GM15510 (cell line): ENCODE data around the gene CD33.

Experiments
- POLR2A ChIP-seq: IDR thresholded peaks from 3 replicates; pipeline ENCODE4 v1.6.1; 2011; ENCODE audit warnings: borderline replicate concordance; ENCODE audit not compliant: insufficient read length; ENCODE audit errors: extremely low read depth

The CD33 gene

DNA sequence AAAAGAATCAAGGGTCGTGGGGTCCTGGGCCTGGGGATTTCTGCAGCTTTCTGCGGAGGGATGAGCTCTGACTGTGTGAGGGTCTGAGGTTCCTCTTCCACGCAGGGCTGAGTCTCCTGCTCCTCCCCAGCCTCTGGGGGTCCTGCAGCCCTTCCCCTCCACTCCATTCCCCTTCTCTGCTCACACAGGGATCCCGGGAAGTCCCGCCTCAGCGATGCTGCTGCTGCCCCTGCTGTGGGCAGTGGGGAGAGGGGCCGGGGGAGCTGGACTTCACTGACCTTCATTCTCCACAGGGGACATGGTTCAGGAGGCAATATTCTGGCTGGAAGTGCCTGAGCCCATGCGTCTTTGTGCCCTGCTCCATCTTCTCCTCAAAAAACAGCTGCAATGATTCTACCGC lies 26.2 kb upstream of the CD33 start:
- TF ChIP-seq POLR2A: no peak

DNA sequence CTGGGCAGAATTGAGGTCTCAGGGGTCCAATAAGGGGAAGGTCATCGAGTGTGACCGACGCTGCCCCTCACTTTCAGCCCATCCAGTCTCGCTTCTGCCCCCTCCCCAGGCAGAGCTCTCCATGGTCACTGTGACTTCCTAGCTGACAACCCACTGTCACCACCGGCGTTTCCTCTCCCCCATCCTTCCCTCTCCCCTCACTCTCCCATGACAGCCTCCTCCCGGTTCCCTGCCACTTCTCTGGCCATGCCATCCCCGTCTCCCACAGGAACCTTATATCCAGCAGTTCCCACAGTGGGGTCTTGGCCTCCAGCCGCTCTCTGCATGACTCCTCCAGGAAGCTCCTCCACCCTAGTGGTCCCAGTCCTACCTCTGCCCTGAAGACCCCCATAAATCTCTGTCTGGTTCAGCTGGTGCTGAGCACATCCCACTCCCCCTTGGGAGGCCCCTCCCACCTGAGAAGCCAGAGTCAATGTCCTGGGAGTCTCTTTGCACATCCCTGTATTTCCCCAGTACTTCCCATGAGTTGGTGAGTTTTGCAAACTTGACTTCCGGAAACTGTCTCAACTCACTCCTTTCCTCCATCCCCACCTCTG lies 24.7 kb upstream of the CD33 start:
- TF ChIP-seq POLR2A: no peak

DNA sequence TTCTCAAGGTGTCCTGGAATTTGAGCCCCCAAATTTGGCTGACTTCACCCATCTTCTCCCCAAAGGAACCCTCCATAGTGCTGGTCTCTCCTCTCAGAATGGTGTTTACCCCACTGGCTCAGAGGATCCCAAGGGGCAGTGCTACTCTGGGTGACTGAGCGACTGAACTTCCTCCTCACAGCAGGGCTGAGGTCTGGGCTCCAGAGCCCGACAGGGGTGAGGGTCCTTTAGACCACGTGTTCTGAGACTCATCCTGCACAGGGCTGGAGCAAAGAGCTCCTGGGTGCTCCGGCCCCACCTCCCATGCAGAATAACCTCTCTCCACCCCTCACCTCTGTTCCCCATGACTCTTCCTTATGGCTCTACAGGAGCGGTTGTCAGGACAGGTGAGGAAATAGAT lies 23.2 kb upstream of the CD33 start:
- TF ChIP-seq POLR2A: no peak

DNA sequence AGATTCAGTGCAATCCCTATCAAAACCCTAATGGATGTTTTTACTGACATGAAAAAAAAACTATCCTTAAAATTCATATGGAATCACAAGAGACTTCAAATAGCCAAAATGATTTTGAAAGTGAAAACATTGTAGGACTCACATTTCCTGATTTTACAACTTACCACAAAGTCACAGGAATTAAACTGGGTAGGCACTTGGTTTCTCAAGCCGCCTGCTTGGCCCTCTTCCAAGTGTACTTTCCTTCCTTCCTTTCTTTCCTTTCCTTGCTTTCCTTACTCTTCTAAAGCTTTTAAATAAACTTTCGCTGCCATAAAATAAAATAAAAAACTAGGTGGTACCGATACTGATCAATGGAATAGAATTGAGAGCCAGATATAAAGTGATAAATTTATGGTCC lies 21.0 kb upstream of the CD33 start:
- TF ChIP-seq POLR2A: no peak

DNA sequence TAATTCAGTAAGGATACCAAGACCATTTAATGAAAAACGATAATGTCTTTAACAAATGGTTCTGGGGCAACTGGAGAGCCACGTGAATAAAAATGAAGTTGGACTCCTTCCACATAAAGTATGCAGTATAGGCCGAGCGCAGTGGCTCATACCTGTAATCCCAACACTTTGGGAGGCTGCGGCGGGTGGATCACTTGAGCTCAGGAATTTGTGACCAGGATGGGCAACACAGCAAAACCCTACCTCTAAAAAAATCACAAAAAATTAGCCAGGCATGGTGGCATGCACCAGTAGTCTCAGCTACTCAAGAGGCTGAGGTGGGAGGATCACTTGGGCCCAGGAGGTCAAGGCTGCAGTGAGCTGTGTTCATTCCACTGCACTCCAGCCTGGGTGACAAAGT lies 20.6 kb upstream of the CD33 start:
- TF ChIP-seq POLR2A: no peak

DNA sequence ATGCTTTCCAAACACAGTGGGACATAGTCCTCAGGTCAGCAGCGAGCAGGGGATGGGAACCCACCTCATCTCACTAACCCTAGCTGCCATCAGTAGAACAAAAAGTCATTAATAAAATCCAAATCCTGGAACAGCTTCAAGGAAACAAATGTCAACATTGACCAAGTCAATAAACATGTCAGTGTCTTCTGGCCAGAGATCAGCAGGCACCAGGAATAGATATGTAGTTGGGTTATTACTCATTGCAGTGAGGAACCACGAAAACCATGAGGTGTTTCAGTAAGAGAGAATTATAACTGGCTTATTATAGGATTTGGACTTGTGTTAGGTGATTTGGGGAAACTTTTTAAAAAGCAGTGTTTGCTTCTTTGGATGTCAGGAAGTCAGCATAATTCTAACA lies 17.1 kb upstream of the CD33 start:
- TF ChIP-seq POLR2A: no peak

DNA sequence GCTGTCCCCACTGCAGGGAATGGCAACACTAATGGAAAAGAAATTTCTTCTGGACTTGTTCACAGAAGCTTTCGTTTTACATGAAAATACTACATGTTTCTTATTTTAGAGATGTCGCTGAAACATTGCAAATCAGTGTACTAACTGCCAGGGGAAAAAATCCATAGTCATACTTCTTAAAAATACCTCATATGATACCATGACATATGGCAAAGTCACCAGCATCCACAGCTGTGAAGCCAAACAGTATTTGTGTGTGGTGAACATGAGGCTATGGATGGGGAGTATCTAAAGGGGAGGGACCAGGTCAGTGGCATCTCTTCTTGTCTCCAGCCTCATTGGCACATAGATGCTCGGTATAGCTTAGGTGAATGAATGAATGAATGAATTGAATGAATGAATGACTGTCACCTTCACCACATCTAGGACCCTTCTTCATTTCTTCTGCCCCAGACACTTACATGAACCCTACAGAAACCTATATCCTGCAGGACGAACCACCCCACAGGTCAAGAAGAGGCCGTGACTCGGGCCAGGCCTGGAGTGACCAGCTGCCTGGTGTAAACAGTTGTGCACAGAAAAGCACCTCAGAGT lies 14.6 kb upstream of the CD33 start:
- no peak for TF ChIP-seq POLR2A

DNA sequence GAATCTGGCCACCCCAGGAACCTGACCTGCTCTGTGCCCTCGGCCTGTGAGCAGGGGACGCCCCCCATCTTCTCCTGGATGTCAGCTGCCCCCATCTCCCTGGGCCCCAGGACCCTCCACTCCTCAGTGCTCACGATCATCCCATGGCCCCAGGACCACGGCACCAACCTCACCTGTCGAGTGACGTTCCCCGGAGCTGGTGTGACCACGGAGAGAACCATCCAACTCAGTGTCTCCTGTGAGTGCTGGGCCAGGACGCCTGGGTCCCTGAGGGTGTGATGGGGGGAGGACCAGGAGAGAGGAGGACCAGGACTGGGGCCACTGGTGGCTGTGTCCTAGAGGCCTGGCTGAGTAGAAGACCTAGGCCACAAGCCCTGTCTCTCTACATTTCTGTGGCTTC lies 13.0 kb upstream of the CD33 start:
- no peak for TF ChIP-seq POLR2A

DNA sequence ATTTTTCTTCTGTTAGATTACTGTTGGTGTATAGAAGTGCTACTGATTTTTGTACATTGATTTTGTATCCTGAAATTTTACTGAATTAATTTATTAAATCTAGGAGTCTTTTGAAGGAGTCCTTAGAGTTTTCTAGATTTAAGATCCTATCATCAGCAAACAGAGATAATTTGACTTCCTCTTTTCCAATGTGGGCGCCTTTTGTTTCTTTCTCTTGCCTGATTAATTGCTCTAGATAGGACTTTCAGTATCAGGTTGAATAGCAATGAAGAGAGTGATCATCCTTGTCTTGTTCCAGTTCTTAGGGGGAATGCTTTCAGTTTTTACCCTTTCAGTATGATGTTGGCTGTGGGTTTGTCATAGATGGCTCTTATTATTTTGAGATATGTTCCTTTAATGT lies 5.6 kb upstream of the CD33 start:
- TF ChIP-seq POLR2A: no peak

DNA sequence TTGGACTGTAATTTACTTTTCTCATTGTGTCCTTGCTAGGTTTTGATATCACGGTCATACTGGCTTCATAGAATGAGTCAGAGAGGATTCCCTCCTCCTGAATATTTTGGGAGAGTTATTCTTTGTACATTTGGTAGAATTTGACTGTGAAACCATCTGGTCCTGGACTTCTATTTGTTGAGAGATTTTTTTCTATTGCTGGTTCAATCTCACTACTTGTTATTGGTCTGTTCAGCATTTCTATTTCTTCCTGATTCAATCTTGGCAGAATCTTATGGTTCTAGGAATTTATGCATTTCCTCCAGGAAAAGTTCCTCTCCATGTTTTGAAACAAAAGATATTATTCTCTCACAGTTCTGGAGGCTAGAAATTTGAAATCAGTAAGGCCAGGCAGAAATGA lies 4.9 kb upstream of the CD33 start:
- no peak for TF ChIP-seq POLR2A

DNA sequence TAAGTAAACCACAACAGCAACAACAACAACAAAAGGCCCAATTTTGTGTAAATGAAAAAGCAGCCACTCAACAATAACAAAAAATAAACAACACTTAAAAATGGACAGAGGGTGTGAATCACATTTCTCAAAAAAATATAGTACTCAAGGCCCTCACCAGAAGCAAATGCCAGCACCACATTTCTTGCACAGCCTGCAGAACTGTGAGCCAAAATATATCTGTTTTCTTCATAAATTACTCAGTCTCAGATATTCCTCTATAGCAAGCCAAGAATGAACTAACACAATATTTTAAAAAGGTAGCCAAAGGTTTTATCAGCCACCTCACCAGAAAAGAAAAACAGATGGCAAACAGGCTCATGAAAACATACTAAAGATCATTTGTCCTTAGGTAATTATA lies 3.9 kb upstream of the CD33 start:
- no peak for TF ChIP-seq POLR2A

DNA sequence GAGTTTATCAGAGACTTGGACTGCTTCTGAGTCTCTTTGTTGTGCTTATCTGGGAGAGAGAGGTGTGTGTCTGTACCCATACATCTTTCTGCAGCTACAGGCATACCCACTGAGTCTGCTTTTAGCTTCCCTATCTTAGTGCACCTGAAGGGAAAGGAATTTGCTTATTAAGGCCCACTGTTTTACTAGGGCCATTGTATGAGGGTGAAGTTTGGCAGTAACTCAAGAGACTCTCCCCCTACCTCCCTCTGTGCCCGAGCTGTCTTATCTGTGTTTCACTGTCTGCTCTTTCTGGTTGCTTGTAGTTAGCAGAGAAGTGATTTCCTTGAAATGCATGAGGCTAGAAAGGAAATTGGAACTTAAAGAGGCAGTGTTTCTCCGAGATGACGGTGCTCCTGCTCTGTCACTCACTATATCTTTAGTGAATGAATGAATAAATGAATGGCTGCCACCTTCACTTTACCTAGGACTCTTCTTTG lies 678 bp upstream of the CD33 start:
- TF ChIP-seq POLR2A: no peak

DNA sequence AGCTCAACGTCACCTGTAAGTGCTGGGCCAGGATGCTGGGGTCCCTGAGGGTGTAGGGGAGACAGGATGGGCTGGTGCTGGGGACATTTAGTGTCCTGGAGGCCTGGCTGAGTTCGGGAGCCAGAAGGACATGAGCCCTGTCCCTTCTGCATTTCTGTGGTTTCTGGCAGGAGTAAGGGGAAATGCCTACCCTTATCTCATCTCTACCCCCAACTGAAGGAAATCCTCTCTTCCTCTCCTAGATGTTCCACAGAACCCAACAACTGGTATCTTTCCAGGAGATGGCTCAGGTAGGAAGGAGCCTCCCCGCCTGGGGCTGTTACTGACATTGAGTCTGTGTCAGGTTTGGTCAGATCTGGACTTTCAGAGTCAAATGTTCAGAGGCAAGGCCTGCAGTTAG lies 1.2 kb downstream of the CD33 start:
- no peak for TF ChIP-seq POLR2A

DNA sequence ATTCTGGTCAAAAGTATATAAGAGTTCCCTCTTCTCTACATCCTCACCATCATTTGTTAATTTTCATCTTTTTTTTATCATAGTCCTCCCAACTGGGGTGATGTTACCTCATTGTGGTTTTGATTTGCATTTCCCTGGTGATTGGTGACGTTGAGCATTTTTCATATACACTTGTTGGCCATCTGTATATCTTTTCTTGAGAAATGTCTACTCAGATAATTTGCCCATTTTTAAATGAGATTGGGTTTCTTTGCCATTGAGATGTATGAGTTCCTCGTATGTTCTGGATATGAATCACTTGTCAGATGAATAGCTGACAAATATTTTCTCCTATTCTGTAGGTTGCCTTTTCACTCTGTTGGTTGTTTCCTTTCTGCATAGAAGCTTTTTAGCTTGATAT lies 2.4 kb downstream of the CD33 start:
- TF ChIP-seq POLR2A: no peak

DNA sequence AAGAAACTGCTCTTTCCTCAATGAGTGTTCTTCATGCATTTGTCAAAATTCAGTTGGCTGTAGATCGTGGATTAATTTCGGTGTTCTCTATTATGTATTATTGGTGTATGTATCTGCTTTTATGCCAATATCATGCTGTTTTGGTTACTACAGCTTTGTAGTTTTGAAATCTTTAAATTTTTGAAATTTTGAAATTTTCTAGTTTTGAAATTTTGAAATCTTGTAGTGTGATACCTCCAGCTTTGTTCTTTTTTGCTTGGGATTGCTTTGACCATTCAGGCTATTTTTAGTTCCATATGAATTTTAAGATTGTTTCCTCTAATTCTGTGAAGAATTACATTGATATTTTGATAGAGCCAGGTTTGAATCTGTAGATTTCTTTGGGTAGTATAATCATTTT lies 3.1 kb downstream of the CD33 start:
- TF ChIP-seq POLR2A: no peak

DNA sequence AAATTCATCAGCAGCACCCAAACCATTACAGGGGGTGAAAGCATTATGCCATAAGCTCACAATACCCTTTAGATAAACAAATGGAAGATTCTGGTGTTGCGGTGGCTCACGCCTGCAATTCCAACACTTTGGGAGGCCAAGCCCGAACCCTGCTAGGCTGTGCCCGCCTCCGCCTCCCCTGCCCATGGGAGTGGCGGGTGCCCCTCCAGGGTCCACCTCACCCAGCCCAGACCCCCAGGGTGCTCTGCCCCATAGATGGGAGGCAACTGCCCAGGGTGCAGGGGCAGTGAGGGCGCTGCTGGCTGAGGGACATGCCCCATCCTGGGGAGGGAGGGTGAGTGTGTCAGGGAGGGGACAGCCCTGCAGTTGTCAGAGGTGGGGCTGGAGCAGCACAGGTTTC lies 16.0 kb downstream of the CD33 start:
- no peak for TF ChIP-seq POLR2A

DNA sequence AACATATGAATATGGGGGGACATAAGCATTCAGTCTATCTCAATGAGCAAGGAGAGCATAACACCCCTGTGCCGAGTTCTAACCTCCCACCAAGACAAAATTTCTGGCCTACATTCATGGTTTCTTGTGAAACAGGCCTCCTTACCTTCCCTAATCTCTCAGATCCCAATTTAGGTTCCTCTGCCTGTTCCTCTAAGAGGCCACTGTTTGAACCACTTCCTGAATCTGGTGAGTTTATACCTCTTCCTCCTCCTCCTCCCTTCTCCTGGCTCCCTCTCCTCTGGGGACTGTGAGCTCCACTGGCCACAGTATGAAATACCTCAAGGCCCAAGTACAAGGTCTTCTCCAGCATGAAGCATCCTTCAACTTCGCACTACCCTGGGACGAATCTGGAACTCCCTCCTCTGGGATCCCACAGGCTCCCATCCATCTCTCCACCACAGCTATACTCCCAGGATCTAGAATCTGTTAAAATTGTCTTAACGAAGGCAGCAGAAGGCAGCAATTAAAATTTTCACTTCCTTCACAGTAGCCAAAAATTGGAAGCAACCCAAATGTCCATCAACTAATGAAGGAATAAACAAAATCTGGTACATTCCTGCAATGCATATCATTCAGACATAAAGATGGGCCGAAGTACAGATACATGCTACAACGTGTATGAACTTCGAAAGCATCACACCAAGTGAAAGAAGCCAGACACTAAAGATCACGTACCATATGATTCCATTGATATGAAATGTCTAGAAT lies 18.2 kb downstream of the CD33 start:
- no peak for TF ChIP-seq POLR2A

DNA sequence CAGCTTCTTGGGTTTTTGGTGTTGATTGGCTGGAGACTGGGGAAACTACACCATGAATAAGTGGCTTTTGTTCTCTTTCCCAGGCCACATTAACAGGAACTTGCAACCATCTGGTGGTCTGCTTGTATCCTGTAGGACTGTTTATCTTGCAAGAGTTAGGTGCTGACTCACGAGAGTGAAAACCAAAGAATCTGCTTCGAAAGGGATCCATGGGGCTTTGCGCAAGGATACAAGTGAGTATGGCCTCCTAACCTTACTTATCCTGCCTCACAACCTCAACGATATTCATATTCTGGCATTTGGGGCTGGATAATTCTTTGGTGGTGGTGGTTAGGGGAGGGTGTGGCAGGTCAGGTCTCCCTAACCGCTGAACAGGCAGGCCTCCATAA lies 21.3 kb downstream of the CD33 start:
- no peak for TF ChIP-seq POLR2A
